GM19193 (cell line): ENCODE results near the gene PARD3B.

Source experiments
- POLR2A ChIP-seq: IDR thresholded peaks from 4 replicates; pipeline ENCODE4 v1.6.1; 2011; ENCODE audit not compliant: insufficient read depth, insufficient read length; ENCODE audit errors: extremely low read depth

Gene PARD3B

DNA sequence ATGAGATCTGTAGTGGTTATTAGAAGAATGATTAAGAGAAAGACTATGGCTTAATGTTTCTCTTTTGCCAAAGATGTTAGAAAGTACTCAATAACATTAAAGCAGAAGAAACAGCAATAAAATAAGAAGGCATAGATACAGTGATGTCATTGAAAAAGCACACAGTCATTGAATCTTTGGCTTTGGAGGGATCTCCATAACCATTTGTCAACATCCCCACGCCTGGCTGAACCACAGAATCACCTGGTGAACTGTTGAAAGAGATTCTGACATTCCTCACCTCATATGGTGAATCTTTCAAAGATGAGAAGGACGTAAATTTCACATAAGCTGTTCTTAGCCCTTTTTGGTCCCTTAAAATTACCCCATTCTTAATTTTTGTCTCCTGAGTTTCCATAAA, 812.5 kb downstream of the PARD3B start:
- TF ChIP-seq POLR2A, result no peak

GRCh38 chr2:205358351-205358815, 813.1 kb downstream of the PARD3B start:
- no peak for TF ChIP-seq POLR2A

DNA sequence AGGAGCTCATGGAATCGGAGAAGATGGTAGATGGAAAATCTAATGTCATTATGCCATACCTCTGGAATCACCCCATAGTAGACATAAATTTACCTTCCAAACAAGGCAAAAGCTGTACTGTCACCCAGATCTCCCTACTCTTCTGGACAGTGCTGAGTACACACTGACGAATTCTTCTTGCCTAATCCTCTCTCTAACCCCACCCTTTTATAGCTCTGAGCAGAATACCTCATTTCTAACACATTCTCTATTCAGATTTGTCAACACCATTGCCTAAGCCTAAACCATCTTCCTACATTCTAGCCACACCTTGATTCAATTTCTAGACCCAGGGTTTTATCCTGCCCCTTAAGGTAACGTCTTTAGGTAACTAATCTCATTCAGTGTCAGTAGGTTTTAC, 816.0 kb downstream of the PARD3B start:
- TF ChIP-seq POLR2A, result no peak

- TF ChIP-seq POLR2A, result no peak
These were observed 816.7 kb downstream of the PARD3B start for GRCh38 chr2:205361970-205362369.

DNA sequence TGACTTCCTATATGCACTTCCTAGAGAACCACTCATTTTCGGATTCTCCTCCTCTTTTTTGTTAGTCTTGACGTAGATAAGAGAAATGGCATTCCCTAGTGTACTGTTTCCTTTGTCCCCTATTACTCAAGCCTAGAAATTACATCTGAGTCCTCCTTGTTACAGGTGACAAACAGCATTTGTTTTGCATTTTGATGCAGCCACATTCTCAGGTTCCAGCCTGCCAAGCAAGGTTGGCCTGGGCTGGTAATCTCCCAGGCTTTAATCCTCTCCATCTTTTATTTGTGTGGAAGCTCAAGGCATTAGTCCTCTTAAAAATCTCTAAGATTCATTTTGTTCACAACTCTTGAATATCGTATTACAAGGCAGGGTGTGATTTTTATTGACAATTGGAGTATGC, 819.0 kb downstream of the PARD3B start:
- TF ChIP-seq POLR2A, result no peak

DNA sequence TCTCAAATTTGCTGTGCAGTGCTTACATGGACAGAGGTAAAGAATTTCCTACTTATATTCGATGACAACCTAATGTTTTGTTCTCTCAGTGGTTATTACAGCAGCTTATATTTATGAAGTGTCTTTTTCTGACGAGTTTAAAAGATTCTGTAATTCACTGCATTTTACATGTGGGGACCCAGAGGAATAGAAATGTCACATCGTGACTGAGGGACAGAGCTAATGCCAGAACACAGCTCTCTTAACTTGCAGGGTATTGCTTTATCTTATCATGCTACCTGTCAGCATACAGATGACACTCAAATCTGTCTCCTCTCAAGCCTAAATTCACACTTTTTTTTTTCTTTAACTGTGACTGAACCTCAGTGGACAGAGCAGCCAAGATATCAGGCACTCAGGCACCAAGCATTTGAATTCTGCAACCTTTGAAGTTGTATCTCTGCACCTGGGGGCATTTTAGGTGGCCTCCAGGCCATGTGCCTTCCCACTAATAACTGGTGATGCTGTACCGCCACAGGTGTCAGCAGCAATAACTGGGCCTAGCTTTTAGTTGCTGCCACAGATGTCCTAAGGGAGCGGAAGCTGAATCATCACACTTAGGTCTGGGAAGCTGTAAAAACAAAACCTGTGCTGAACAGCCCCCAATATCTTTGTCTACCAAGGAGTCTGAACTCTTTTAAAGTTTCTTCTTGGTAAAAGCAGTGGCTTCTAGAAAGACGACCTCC, 821.2 kb downstream of the PARD3B start:
- TF ChIP-seq POLR2A, result no peak

GRCh38 chr2:205367331-205367935, 822.2 kb downstream of the PARD3B start:
- no peak for TF ChIP-seq POLR2A

GRCh38 chr2:205369813-205370212, 824.5 kb downstream of the PARD3B start:
- TF ChIP-seq POLR2A, result no peak

GRCh38 chr2:205370726-205371125, 825.5 kb downstream of the PARD3B start:
- TF ChIP-seq POLR2A, result no peak

DNA sequence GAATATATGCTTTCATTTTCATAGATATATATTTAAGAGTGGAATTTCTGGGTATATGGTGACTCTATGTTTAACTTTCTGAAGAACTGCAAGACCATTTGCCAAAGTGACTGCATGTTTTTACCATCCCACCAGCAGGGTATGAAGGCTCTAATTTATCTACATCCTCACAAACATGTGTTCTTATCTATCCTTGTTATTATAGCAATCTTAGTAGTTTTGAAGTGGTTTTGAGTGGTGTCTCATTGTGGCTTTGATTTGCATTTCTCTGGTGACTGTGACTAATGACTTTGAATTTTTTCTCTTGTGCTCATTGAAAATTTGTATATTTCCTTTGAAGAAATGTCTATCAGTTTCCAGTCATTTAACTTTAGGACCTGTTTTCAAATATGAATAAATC, 826.9 kb downstream of the PARD3B start:
- TF ChIP-seq POLR2A, result no peak

DNA sequence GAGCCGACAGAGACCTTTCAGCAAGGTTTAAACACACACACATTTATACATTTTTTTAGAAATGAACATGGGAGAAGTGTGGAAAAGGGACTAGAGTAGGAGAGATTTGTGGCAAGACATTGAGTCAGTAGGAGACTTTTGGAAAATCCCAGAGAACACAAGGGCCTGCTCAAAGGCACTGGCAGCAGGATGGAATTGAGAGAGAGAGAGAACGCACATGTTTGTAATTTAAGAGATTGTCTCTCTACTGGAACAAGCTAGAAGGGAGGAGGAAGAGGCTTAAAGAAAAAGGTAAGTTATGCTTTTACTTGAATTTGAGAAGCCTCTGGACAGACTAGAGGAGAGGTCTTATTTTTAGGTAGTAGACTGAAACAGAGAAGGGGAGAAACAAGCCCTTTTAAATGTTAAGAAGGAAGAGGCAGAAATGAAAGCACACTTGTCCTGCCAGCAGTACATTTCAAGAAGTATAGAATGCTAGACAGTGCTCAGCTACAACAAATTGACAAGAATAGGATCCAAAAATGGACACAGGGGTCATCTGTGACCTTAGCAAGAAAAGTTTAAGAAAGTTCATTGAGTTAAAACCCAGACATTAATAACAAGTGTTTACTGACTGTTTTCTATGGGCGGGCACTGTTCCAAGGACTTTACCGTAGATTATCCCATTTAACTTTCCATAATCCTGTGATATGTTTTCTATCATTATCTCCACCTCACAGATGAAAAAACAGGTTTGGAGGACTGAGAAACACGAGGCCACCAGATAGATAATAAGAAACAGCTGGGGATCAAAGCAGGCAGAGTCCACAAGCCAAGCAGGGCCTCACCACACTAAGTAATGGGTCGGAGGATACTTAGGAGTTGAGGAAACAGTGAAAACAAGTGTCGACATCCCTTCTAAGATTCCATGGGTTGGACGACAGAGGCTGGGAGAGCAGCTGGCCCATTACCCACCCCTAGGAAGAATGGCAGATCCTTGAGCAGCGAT, 830.5 kb downstream of the PARD3B start:
- TF ChIP-seq POLR2A, result no peak

- no peak for TF ChIP-seq POLR2A
These were observed 832.0 kb downstream of the PARD3B start for GRCh38 chr2:205377324-205377723.

- TF ChIP-seq POLR2A, result no peak
These were observed 838.3 kb downstream of the PARD3B start for GRCh38 chr2:205383601-205384000.

DNA sequence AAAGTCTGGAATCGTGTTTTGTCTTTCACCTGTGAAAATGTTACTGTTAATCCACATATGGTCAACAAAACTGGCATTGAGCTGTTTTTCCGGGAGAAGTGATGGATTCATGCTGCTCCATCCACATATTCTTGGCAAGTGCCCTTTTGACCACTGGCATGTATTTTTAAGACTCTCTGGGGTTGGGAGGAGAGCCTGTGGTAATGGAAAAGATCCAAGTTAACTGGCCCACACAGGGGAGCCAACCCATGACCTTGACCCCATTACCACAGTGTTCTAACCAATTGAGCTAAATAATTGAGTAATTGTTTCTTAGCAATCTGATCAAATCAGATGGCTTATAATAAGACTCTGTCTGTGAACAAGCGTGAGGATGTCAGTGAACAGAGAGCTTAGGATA, 840.8 kb downstream of the PARD3B start:
- TF ChIP-seq POLR2A, result no peak

- TF ChIP-seq POLR2A, result no peak
These were observed 842.2 kb downstream of the PARD3B start for GRCh38 chr2:205387350-205388055.

DNA sequence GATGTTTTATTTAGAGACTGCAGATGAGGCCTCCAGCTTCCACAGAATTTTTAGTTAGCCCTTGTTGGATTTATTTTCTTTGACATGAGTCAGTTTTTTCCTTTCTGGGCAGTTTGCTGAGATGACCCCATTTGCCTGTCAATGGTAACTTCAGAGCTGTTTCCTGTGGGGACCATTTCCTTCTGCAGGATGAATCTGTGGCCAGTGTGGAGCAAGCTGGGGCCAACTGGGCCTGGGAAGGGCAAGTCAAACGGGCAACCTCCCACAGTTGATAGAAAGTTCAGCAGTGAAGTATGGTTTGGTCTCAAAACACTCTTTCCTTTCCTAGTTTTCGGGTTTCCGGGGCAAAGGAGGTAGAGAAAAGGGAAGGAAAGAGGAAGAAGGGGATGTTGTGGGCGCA, 845.6 kb downstream of the PARD3B start:
- TF ChIP-seq POLR2A, result no peak

GRCh38 chr2:205401511-205401910, 856.2 kb downstream of the PARD3B start:
- TF ChIP-seq POLR2A, result no peak
